Adrenal gland (tissue), 12 donors: ENCODE measurements around the gene RETREG1. TPM values are rescaled to one million over a fixed set of nuclear protein-coding genes. Genes with fewer than 3 reads are reported as not detected.

Experiments
- DNase-seq, 7 donors: peaks; one replicate each; pipeline ENCODE4 v3.0.0-alpha.2; 2019 to 2020
- H3K27ac ChIP-seq, 5 donors: fragments of 200-600 bp; sonication (generic) in 4 of 5; 1 replicate in 3 of 5; 2 replicates in 2 of 5; pipeline versions ENCODE4 v1.5.1 to v1.8.0; 2016 to 2020; ENCODE audit warnings: mild to moderate bottlenecking in 1 of 5
- H3K27me3 ChIP-seq: fragments of 200-600 bp; 2 replicates; pipeline ENCODE4 v1.8.0; 2021
- H3K36me3 ChIP-seq, 2 donors: fragments of 200-600 bp; replicated peaks in 1 of 2; 1 replicate in 1 of 2; 2 replicates in 1 of 2; pipeline versions ENCODE4 v1.5.1 to v1.8.0; 2018 to 2022
- H3K4me1 ChIP-seq, 2 donors: fragments of 200-600 bp; replicated peaks in 1 of 2; 1 replicate in 1 of 2; 2 replicates in 1 of 2; pipeline versions ENCODE4 v1.5.1 to v1.8.0; 2018 to 2021
- H3K4me3 ChIP-seq, 4 donors: fragments of 200-600 bp; sonication (generic) in 3 of 4; one replicate each; pipeline ENCODE4 v1.5.1; 2016 to 2018
- H3K9me3 ChIP-seq, 3 donors: fragments of 200-600 bp; sonication (generic) in 1 of 3; replicated peaks in 1 of 3; 1 replicate in 2 of 3; 2 replicates in 1 of 3; pipeline versions ENCODE4 v1.5.1 to v1.8.0; 2016 to 2021
- CTCF ChIP-seq, 6 experiments: fragments of 450-650 bp in 4 of 6; fragments of 200-600 bp in 2 of 6; sonication (generic) in 1 of 6; IDR thresholded peaks; 1 replicate in 5 of 6; 2 replicates in 1 of 6; pipeline versions ENCODE4 v1.5.1 to v1.8.0; 2016 to 2021; ENCODE audit warnings: antibody characterized with exemption in 6 of 6, mild to moderate bottlenecking in 2 of 6, moderate library complexity in 1 of 6
- POLR2A ChIP-seq, 2 donors: fragments of 450-650 bp; IDR thresholded peaks; one replicate each; pipeline ENCODE4 v1.6.1; 2017; ENCODE audit warnings: antibody characterized with exemption in 2 of 2, mild to moderate bottlenecking in 2 of 2, moderate library complexity in 1 of 2
- WGBS, 4 donors: extraction: QIAGEN DNeasy Blood & Tissue Kit in 2 of 4; methylation state at CpG; one replicate each; pipeline versions ENCODE4 v1.1.5 to v1.1.7; 2013 to 2017; 5-methylcytosine and 5-hydroxymethylcytosine counted together
- intact Hi-C, 2 donors: fragments of 100-400 bp; cut with DNase I; formaldehyde crosslinking; loops; one replicate each; pipeline versions ENCODE4 v1.14.1 to v1.15.0; 2022 to 2023
- polyA plus RNA-seq, 3 donors: library from polyadenylated mRNA; stranded (reverse); fragments of 200-250 nt in 2 of 3; fragments of 350-450 nt in 1 of 3; fragmentation: Illumina TruSeq in 1 of 3; extraction: RNeasy Lipid Tissue Mini Kit (QIAGEN cat#74804) in 1 of 3; gene quantifications; one replicate each; pipeline ENCODE4 v1.2.3, GENCODE V29; 2013 to 2014
- total RNA-seq, 9 donors: library from RNA; depleted of rRNA in 4 of 9; stranded (reverse); fragments of >200 nt in 4 of 9; fragments of 120-200 nt in 1 of 9; fragmentation: NEBNext Ultra II Directional in 1 of 9; extraction: Animal tissue kit (Norgen Biotek cat#: 25700) in 1 of 9; gene quantifications; one replicate each; pipeline versions ENCODE4 v1.1.0 to v1.2.4, GENCODE V29; 2013 to 2023
- donor health status: healthy with polysubstance abuse.
- donor health status: Bipolar disorder and iron deficiency.
- donor health status: DM: yes; HTN: yes; CAD: no.
- donor health status: DM: no; HTN: no; CAD: no.
- donor health status: DM: no; HTN: no; CAD: no.
- donor health status: DM: yes; HTN: yes; CAD: no.

RETREG1 gene
- total and polyA plus RNA-seq, 12 donors, result 0.06 to 5.9 (median 2.1) TPM

GRCh38 chr5:16609412-16609811 lies 7.4 kb downstream of the RETREG1 start:
- intact Hi-C loops, result no loop called here
- Histone ChIP-seq H3K36me3 (no peaks in the 10 kb centered on the region), H3K27me3 (no peaks in the 10 kb centered on the region), H3K9me3 (no peaks in the 10 kb centered on the region), H3K27ac (no peak overlapping the region), H3K4me3 (no peak overlapping the region), H3K4me1 (no peaks in the 10 kb centered on the region)
- TF ChIP-seq CTCF (IDR thresholded peaks at IDR 0.05), result no peak
- no peak for TF ChIP-seq POLR2A (IDR thresholded peaks at IDR 0.05)
- DNase-seq, result peak in 1 of 7 donors; percentile 14
- WGBS, 4 donors, result 75 to 81% (median 80%) methylated on average over 9 of the region's 9 CpGs

- H3K27ac ChIP-seq, result no peak overlapping the region
- 88 to 91% (median 89%) methylated on average over 1 of the region's 1 CpG for WGBS, 4 donors
- no peaks in the 10 kb centered on the region for H3K36me3 ChIP-seq
- DNase-seq, result no peak
- no peaks in the 10 kb centered on the region for H3K27me3 ChIP-seq
- intact Hi-C loops, result no loop called here
- no peaks in the 10 kb centered on the region for H3K9me3 ChIP-seq
- TF ChIP-seq POLR2A (IDR thresholded peaks at IDR 0.05) (no peak), CTCF (IDR thresholded peaks at IDR 0.05) (no peak)
- no peaks in the 10 kb centered on the region for H3K4me1 ChIP-seq
- no peak overlapping the region for H3K4me3 ChIP-seq
Observed at GRCh38 chr5:16606628-16607027, 10.2 kb downstream of the RETREG1 start.

- intact Hi-C loops, result no loop called here
- H3K9me3 ChIP-seq, result no peaks in the 10 kb centered on the region
- DNase-seq, result peak in 1 of 7 donors; percentile 21
- H3K4me3 ChIP-seq, result no peak overlapping the region
- H3K36me3 ChIP-seq, result no peaks in the 10 kb centered on the region
- H3K27me3 ChIP-seq, result no peaks in the 10 kb centered on the region
- no peak overlapping the region for H3K27ac ChIP-seq
- TF ChIP-seq POLR2A (IDR thresholded peaks at IDR 0.05) (no peak), CTCF (IDR thresholded peaks at IDR 0.05) (no peak)
- H3K4me1 ChIP-seq, result no peaks in the 10 kb centered on the region
- 62 to 84% (median 72%) methylated on average over 6 of the region's 6 CpGs for WGBS, 4 donors
Observed at GRCh38 chr5:16603701-16604100, 13.1 kb downstream of the RETREG1 start.

GRCh38 chr5:16603295-16603694 lies 13.5 kb downstream of the RETREG1 start:
- intact Hi-C loops, result no loop called here
- H3K9me3 ChIP-seq, result no peaks in the 10 kb centered on the region
- H3K27me3 ChIP-seq, result no peaks in the 10 kb centered on the region
- H3K4me1 ChIP-seq, result no peaks in the 10 kb centered on the region
- DNase-seq, result no peak
- H3K4me3 ChIP-seq, result no peak overlapping the region
- no peaks in the 10 kb centered on the region for H3K36me3 ChIP-seq
- no peak for TF ChIP-seq POLR2A (IDR thresholded peaks at IDR 0.05)
- WGBS, 4 donors, result 48 to 80% (median 73%) methylated on average over 3 to 5 of the region's 5 CpGs
- H3K27ac ChIP-seq, result no peak overlapping the region

- peak in 1 of 7 donors; percentile 6 for DNase-seq
- no peaks in the 10 kb centered on the region for H3K9me3 ChIP-seq
- WGBS, 4 donors, result 63 to 75% (median 72%) methylated on average over 10 of the region's 10 CpGs
- intact Hi-C loops, result no loop called here
- no peak overlapping the region for H3K4me3 ChIP-seq
- no peaks in the 10 kb centered on the region for H3K4me1 ChIP-seq
- H3K36me3 ChIP-seq, result no peaks in the 10 kb centered on the region
- no peaks in the 10 kb centered on the region for H3K27me3 ChIP-seq
- TF ChIP-seq POLR2A (IDR thresholded peaks at IDR 0.05), result no peak
- TF ChIP-seq CTCF (IDR thresholded peaks at IDR 0.05), result no peak
- H3K27ac ChIP-seq, result no peak overlapping the region
Observed at GRCh38 chr5:16602182-16602581, 14.6 kb downstream of the RETREG1 start.
